Loucy (cell line): ENCODE measurements around the gene PANK4.

Experiments
- H2AFZ ChIP-seq: fragments of 200-600 bp; sonication (generic); 2 replicates; pipeline ENCODE4 v1.6.0; 2016; ENCODE audit warnings: antibody characterized with exemption, mild to moderate bottlenecking, low read length, moderate library complexity
- H3F3A ChIP-seq: fragments of 200-600 bp; 2 replicates; pipeline ENCODE4 v1.6.0; 2016; ENCODE audit warnings: antibody characterized with exemption, low read depth, mild to moderate bottlenecking
- H3K27me3 ChIP-seq: fragments of 200-600 bp; sonication (generic); 2 replicates; pipeline ENCODE4 v1.6.1; 2014; ENCODE audit warnings: low read length, mild to moderate bottlenecking; ENCODE audit not compliant: insufficient read depth, poor library complexity, severe bottlenecking
- H3K36me3 ChIP-seq: fragments of 200-600 bp; sonication (generic); 2 replicates; pipeline ENCODE4 v1.6.1; 2016; ENCODE audit warnings: low read length; ENCODE audit not compliant: insufficient read depth
- H3K4me1 ChIP-seq: fragments of 200-600 bp; sonication (generic); 2 replicates; pipeline ENCODE4 v1.5.1; 2014; ENCODE audit warnings: low read length, mild to moderate bottlenecking; ENCODE audit not compliant: insufficient read depth, poor library complexity, severe bottlenecking
- H3K4me2 ChIP-seq: fragments of 200-600 bp; sonication (generic); 2 replicates; pipeline ENCODE4 v1.6.0; 2014; ENCODE audit warnings: antibody characterized with exemption, low read length, low read depth, mild to moderate bottlenecking; ENCODE audit not compliant: poor library complexity, severe bottlenecking
- H3K4me3 ChIP-seq: fragments of 200-600 bp; sonication (generic); 2 replicates; pipeline ENCODE4 v1.5.1; 2014; ENCODE audit warnings: low read length, mild to moderate bottlenecking, mixed read lengths; ENCODE audit not compliant: poor library complexity, severe bottlenecking
- H3K79me2 ChIP-seq: fragments of 200-600 bp; sonication (generic); 2 replicates; pipeline ENCODE4 v1.6.1; 2014; ENCODE audit warnings: low read length; ENCODE audit not compliant: insufficient read depth
- H3K9ac ChIP-seq: fragments of 200-600 bp; sonication (generic); 2 replicates; pipeline ENCODE4 v1.6.0; 2014; ENCODE audit warnings: mild to moderate bottlenecking, low read depth, low read length, moderate library complexity; ENCODE audit not compliant: poor library complexity, severe bottlenecking
- H3K9me2 ChIP-seq: fragments of 200-600 bp; sonication (generic); replicated peaks from 2 replicates; pipeline ENCODE4 v1.6.1; 2016; ENCODE audit warnings: low read depth, low read length, mixed read lengths
- H3K9me3 ChIP-seq: fragments of 200-600 bp; sonication (generic); 2 replicates; pipeline ENCODE4 v1.6.1; 2014; ENCODE audit warnings: mild to moderate bottlenecking, antibody characterized with exemption, low read length, low read depth; ENCODE audit not compliant: insufficient read depth
- H4K20me1 ChIP-seq: fragments of 200-600 bp; sonication (generic); 2 replicates; pipeline ENCODE4 v1.6.0; 2014; ENCODE audit warnings: antibody characterized with exemption, low read length, mild to moderate bottlenecking; ENCODE audit not compliant: insufficient read depth, poor library complexity, severe bottlenecking
- CTCF ChIP-seq: fragments of 200-600 bp; sonication (generic); conservative IDR thresholded peaks from 2 replicates; pipeline ENCODE4 v1.5.1; 2014; ENCODE audit warnings: mild to moderate bottlenecking, antibody characterized with exemption, low read length
- EZH2phosphoT487 ChIP-seq: fragments of 200-600 bp; IDR thresholded peaks from 2 replicates; pipeline ENCODE4 v1.6.1; 2018; ENCODE audit warnings: antibody characterized with exemption, mild to moderate bottlenecking, moderate library complexity, borderline replicate concordance

Gene PANK4

GRCh38 chr1:2538872-2539271 is 12.5 kb upstream of the PANK4 start:
- H3K27me3 ChIP-seq, result no peaks in the 10 kb centered on the region
- TF ChIP-seq EZH2phosphoT487 (no peak), CTCF (no peak)

GRCh38 chr1:2538376-2538775 is 12.0 kb upstream of the PANK4 start:
- Histone ChIP-seq H3K36me3 (no peaks in the 10 kb centered on the region), H3K4me1 (peaks cover 4% of the 10 kb centered on the region), H3K9me3 (no peaks in the 10 kb centered on the region), H3K9me2 (no peaks in the 10 kb centered on the region), H3K79me2 (no peaks in the 10 kb centered on the region), H4K20me1 (no peaks in the 10 kb centered on the region), H3K4me3 (no peak overlapping the region), H3K4me2 (no peak overlapping the region), H3F3A (no peaks in the 10 kb centered on the region), H3K9ac (no peak overlapping the region), H3K27me3 (no peaks in the 10 kb centered on the region), H2AFZ (no peak overlapping the region)
- TF ChIP-seq CTCF (no peak), EZH2phosphoT487 (no peak)

More at GRCh38 chr1:2538872-2539271, 12.5 kb upstream of the PANK4 start:
- Histone ChIP-seq H3K9me2 (no peaks in the 10 kb centered on the region), H3K79me2 (no peaks in the 10 kb centered on the region), H3K9me3 (no peaks in the 10 kb centered on the region), H3F3A (no peaks in the 10 kb centered on the region), H3K9ac (no peak overlapping the region), H3K4me2 (no peak overlapping the region), H2AFZ (no peak overlapping the region), H4K20me1 (no peaks in the 10 kb centered on the region), H3K4me1 (peaks cover 6% of the 10 kb centered on the region), H3K36me3 (no peaks in the 10 kb centered on the region), H3K4me3 (no peak overlapping the region)

DNA sequence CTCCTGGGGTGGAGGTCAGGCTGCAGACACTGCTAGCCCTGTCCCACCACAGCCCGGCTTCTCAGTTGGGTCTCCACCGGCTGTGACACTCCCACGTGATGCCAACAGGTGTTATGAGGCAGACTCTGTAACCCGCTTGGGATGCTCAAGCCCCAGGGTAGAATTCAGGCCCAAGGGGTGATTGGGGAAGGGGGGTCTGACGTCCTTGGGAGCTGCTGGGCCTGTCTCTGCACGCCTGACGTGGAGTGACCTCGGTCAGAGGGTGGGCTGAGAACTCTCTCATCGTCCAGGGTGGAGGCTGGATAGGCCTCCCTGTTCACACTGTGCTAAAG is 11.4 kb upstream of the PANK4 start:
- H3K4me1 ChIP-seq, result no peaks in the 10 kb centered on the region
- TF ChIP-seq EZH2phosphoT487, result no peak
- no peak for TF ChIP-seq CTCF
- H3K9ac ChIP-seq, result no peak overlapping the region
- no peaks in the 10 kb centered on the region for H3K36me3 ChIP-seq
- no peaks in the 10 kb centered on the region for H3F3A ChIP-seq
- no peaks in the 10 kb centered on the region for H3K9me3 ChIP-seq
- H3K27me3 ChIP-seq, result no peaks in the 10 kb centered on the region
- no peak overlapping the region for H3K4me2 ChIP-seq
- no peak overlapping the region for H3K4me3 ChIP-seq
- no peak overlapping the region for H2AFZ ChIP-seq
- H4K20me1 ChIP-seq, result no peaks in the 10 kb centered on the region
- H3K9me2 ChIP-seq, result no peaks in the 10 kb centered on the region
- H3K79me2 ChIP-seq, result no peaks in the 10 kb centered on the region
